Urinary bladder (tissue), 4 donors: ENCODE measurements around the gene ZC3H12C. TPM values are rescaled to one million over a fixed set of nuclear protein-coding genes. Genes with fewer than 3 reads are reported as not detected.
A peak's percentile ranks its signal among the peaks of the same experiment; 100 is the strongest.
"Not testable (repeated sequence)": the region's sequence is repeated elsewhere in the genome, so short reads cannot be mapped to it uniquely, and the experiment has no call there.

Experiments used
- DNase-seq: peaks from one replicate; pipeline ENCODE4 v3.0.0-alpha.2; 2015; ENCODE audit errors: extremely low spot score
- H3K27ac ChIP-seq: one replicate; pipeline ENCODE4 v1.5.1; 2013; ENCODE audit warnings: low read depth, mild to moderate bottlenecking, moderate library complexity
- H3K36me3 ChIP-seq: one replicate; pipeline ENCODE4 v1.6.1; 2013; ENCODE audit warnings: mild to moderate bottlenecking, moderate library complexity; ENCODE audit not compliant: insufficient read depth
- H3K4me1 ChIP-seq: one replicate; pipeline ENCODE4 v1.6.1; 2013; ENCODE audit warnings: mild to moderate bottlenecking, moderate library complexity; ENCODE audit not compliant: insufficient read depth
- H3K4me3 ChIP-seq: one replicate; pipeline ENCODE4 v1.5.1; 2013; ENCODE audit warnings: low read depth, low read length
- WGBS: extraction: QIAGEN DNeasy Blood & Tissue Kit; methylation state at CpG from one replicate; pipeline ENCODE4 v1.1.7; 2013; 5-methylcytosine and 5-hydroxymethylcytosine counted together
- polyA plus RNA-seq: library from polyadenylated mRNA; stranded (reverse); fragments of 200-250 nt; gene quantifications from one replicate; pipeline ENCODE4 v1.2.3, GENCODE V29; 2013
- total RNA-seq: library from RNA; depleted of rRNA; stranded (reverse); fragments of >200 nt; gene quantifications from one replicate; pipeline ENCODE4 v1.2.3, GENCODE V29; 2014
- donor health status: healthy with polysubstance abuse.
- donor health status: healthy.

ZC3H12C gene
- 19.7 TPM for total RNA-seq
- 4.2 TPM for polyA plus RNA-seq

GRCh38 chr11:110092515-110093406, at the start of gene ZC3H12C:
TSS of gene ZC3H12C (plus strand) at chr11:110093392. CDS start at chr11:110093412, 20 bp downstream.
- Histone ChIP-seq H3K4me3 (peak within 1 kb of the TSS; percentile 92), H3K36me3 (no peaks in the 10 kb centered on the region), H3K4me1 (no peaks in the 10 kb centered on the region), H3K27ac (peak within 1 kb of the TSS; percentile 99)
- WGBS: under 1% methylated on average over 108 of the region's 110 CpGs
- DNase-seq: no peak

DNA sequence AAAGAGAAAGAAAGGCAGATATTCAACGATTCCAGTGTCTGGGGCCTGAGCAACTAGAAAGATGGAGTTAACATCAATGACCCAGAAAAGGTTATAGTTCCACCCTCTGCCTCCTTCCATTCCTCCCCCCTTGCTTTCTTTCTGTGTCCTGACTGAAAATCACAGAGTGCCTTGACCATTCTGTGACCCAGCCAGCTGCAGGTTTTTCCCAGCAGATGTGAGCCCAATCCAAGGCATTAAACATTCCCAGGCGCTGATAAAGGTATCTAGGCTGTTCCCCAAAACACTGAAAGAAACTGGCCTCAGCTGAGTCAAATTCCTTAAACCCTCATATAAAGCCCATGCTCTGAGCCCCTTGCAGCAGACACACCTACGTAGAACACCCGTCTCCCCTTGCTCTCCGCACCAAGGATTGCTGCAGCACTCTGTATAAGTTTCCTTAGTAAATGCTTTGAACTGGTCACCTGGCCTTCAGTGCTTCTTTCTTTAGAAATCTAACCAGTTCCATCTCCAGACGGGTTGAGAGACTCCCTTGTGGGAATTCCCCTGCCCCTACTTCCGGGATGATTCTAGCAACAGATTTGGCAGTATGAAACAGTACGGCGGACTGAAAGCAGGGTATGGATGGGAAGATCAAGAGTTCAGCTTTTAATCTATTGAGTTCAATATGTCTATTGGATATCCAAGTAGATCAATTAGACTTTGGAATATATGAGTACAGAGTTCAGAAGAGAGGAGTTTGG, 48.8 kb upstream of the ZC3H12C start:
- no peaks in the 10 kb centered on the region for H3K36me3 ChIP-seq
- no peak for DNase-seq
- WGBS: 70% methylated on average over 9 of the region's 9 CpGs

DNA sequence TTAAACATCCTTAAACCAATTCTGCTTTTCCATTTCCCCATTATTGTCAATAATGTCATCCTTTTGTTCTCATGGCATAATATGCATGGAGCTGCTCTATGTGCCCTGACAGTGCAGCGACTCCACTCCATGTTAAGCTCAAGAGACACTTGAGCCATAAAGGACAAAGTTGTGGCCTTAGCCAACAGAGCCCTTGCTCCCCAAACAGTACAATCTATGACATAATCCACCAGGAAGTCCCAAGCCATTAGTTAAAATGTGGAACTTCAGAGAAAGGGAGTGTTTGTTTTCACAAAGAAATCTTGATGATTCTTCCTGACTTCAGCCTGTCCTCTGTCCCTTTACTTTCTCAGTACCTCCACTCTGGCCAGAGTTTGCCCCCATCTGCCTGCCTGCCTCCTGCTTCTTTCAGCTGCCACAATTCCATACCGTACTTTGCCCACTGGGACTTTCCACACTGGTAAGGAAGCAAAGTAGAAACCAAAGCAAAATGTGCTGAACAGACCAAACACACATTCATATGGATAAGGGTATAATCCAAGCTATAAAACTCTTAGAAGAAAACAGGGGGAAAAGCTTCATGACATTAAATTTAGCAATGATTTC, 46.3 kb upstream of the ZC3H12C start:
- H3K36me3 ChIP-seq: no peaks in the 10 kb centered on the region
- no peak for DNase-seq
- WGBS: 89% methylated on average over 2 of the region's 2 CpGs
- no peak overlapping the region for H3K27ac ChIP-seq
- H3K4me1 ChIP-seq: no peaks in the 10 kb centered on the region
- H3K4me3 ChIP-seq: no peak overlapping the region

More for the DNA sequence above, 48.8 kb upstream of the ZC3H12C start:
- Histone ChIP-seq H3K4me3 (no peak overlapping the region), H3K27ac (no peak overlapping the region), H3K4me1 (no peaks in the 10 kb centered on the region)

DNA sequence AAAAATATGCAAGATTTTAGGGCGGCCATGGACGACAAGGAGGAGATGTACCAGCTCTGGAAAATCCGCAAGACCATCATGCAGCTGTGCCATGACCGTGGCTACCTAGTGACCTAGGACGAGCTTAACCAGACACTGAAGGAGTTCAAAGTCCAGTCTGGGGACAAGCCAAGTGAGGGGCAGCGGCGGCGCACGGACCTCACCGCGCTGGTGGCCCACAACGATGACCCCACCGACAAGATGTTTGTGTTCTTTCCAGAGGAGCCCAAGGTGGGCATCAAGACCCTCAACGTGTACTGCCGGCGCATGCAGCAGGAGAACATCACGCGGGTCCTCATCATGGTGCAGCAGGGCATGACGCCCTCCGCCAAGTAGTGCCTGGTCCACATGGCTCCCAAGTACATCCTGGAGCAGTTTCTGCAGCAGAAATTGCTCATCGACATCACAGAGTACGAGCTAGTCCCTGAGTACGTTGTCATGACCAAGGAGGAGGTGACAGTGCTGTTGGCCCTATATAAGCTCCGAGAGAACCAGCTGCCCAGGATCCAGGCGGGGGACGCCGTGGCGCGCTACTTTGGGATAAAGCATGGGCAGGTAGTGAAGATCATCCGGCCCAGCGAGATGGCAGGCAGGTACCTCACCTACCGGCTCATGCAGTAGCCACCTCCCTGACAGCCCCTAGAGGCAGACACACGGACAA, 43.5 kb upstream of the ZC3H12C start:
- H3K4me1 ChIP-seq: no peaks in the 10 kb centered on the region
- no peak for DNase-seq
- 95% methylated on average over 33 of the region's 33 CpGs for WGBS
- H3K4me3 ChIP-seq: no peak overlapping the region
- H3K27ac ChIP-seq: no peak overlapping the region
- H3K36me3 ChIP-seq: no peaks in the 10 kb centered on the region

GRCh38 chr11:110050201-110050506, 43.0 kb upstream of the ZC3H12C start:
- no peak overlapping the region for H3K4me3 ChIP-seq
- WGBS: 94% methylated on average over 8 of the region's 8 CpGs
- H3K36me3 ChIP-seq: no peaks in the 10 kb centered on the region
- H3K4me1 ChIP-seq: no peaks in the 10 kb centered on the region
- H3K27ac ChIP-seq: no peak overlapping the region
- no peak for DNase-seq

DNA sequence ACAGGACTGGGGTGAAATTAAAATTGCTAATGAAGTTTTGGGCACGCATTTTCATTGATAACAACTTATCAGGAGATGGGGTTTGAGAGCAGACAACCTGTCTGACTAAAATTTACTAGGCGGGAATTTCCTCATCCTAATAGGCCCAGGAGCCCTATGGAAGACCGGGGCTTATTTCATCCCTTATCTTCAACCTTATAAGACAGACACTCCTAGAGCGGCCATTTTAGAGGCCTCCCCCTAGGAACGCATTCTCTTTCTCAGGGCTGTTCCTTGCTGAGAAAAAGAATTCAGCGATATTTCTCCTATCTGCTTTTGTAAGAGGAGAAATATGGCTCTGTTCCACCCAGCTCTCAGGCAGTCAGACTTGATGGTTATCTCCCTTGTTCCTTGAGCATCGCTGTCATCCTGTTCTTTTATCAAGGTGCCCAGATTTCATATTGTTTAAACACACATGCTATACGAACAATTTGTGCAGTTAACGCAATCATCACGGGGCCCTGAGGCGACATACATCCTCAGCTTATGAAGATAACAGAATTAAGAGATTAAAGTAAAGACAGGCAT, 39.3 kb upstream of the ZC3H12C start:
- no peak overlapping the region for H3K4me3 ChIP-seq
- H3K4me1 ChIP-seq: no peaks in the 10 kb centered on the region
- no peak for DNase-seq
- H3K27ac ChIP-seq: no peak overlapping the region
- H3K36me3 ChIP-seq: no peaks in the 10 kb centered on the region
- WGBS: 93% methylated on average over 11 of the region's 11 CpGs

GRCh38 chr11:110056956-110057355, 36.2 kb upstream of the ZC3H12C start:
- no peaks in the 10 kb centered on the region for H3K36me3 ChIP-seq
- H3K4me1 ChIP-seq: no peaks in the 10 kb centered on the region
- no peak overlapping the region for H3K4me3 ChIP-seq
- 41% methylated on average over 2 of the region's 2 CpGs for WGBS
- H3K27ac ChIP-seq: no peak overlapping the region
- DNase-seq: no peak

GRCh38 chr11:110059706-110060463, 33.3 kb upstream of the ZC3H12C start:
- H3K4me3 ChIP-seq: no peak overlapping the region
- no peak for DNase-seq
- no peak overlapping the region for H3K27ac ChIP-seq
- WGBS: 68% methylated on average over 2 of the region's 2 CpGs
- no peaks in the 10 kb centered on the region for H3K36me3 ChIP-seq
- H3K4me1 ChIP-seq: no peaks in the 10 kb centered on the region

GRCh38 chr11:110061296-110061695, 31.9 kb upstream of the ZC3H12C start:
- Histone ChIP-seq H3K4me3 (no peak overlapping the region), H3K36me3 (no peaks in the 10 kb centered on the region), H3K27ac (no peak overlapping the region), H3K4me1 (no peaks in the 10 kb centered on the region)
- DNase-seq: no peak
- 45% methylated on average over 1 of the region's 1 CpG for WGBS

- H3K4me1 ChIP-seq: no peaks in the 10 kb centered on the region
- no peak for DNase-seq
- H3K27ac ChIP-seq: no peak overlapping the region
- no peak overlapping the region for H3K4me3 ChIP-seq
- 89% methylated on average over 3 of the region's 3 CpGs for WGBS
- no peaks in the 10 kb centered on the region for H3K36me3 ChIP-seq
Measured at GRCh38 chr11:110062247-110062646, 30.9 kb upstream of the ZC3H12C start.

- no peaks in the 10 kb centered on the region for H3K4me1 ChIP-seq
- no peaks in the 10 kb centered on the region for H3K36me3 ChIP-seq
- whole genome bisulfite sequencing: 52% methylated on average over 2 of the region's 2 CpGs
- H3K4me3 ChIP-seq: no peak overlapping the region
- H3K27ac ChIP-seq: no peak overlapping the region
- no peak for DNase-seq
Measured at GRCh38 chr11:110065189-110065588, 28.0 kb upstream of the ZC3H12C start.

DNA sequence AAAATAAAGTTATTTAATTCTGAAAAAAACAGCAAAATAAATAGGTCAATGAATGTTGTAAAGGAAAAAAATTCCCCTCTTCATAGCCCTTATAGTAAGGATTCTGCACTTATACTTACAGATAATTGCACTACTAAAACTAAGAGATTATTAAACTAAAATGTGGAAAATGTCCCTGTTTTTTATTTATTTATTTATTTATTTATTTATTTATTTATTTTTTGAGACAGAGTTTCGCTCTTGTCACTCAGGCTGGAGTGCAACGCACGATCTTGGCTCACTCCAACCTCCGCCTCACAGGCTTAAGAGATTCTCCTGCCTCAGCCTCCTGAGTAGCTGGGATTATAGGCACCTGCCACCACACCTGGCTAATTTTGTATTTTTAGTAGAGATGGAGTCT, 25.2 kb upstream of the ZC3H12C start:
- not testable (repeated sequence) for H3K27ac ChIP-seq, H3K36me3 ChIP-seq, H3K4me1 ChIP-seq, DNase-seq, H3K4me3 ChIP-seq
- WGBS: 97% methylated on average over 4 of the region's 4 CpGs
